ENCODE results near the gene CLN6.

Gene CLN6

GRCh38 chr15:68271854-68272471 is 42.4 kb upstream of the CLN6 start:
- Histone ChIP-seq H3K4me1 (ENCODE audit: insufficient read depth, low read length, poor library complexity, severe bottlenecking) (peaks cover 9% of the 10 kb centered on the region), H3K36me3 (ENCODE audit: insufficient read depth, low read length) (no peaks in the 10 kb centered on the region), H3F3A (ENCODE audit: low read depth) (no peaks in the 10 kb centered on the region; the same call in 1 of the 2 replicates), H2AFZ (ENCODE audit: low read length) (no peak overlapping the region), H3K9me2 (replicated peaks; ENCODE audit: low read depth, low read length) (no peaks in the 10 kb centered on the region), H3K9me3 (ENCODE audit: insufficient read depth, low read depth, low read length) (no peaks in the 10 kb centered on the region), H3K4me2 (ENCODE audit: low read depth, low read length, poor library complexity, severe bottlenecking) (no peak overlapping the region), H3K9ac (ENCODE audit: low read depth, low read length, poor library complexity, severe bottlenecking) (no peak overlapping the region), H3K27me3 (ENCODE audit: insufficient read depth, low read length, poor library complexity, severe bottlenecking) (no peaks in the 10 kb centered on the region), H4K20me1 (ENCODE audit: insufficient read depth, low read length, poor library complexity, severe bottlenecking) (no peaks in the 10 kb centered on the region), H3K79me2 (ENCODE audit: insufficient read depth, low read length) (no peaks in the 10 kb centered on the region), H3K4me3 (ENCODE audit: low read length, poor library complexity, severe bottlenecking) (no peak overlapping the region)
- TF ChIP-seq EZH2phosphoT487 (IDR thresholded peaks at IDR 0.05; ENCODE audit: borderline replicate concordance) = no peak
- TF ChIP-seq, protein P1, sequence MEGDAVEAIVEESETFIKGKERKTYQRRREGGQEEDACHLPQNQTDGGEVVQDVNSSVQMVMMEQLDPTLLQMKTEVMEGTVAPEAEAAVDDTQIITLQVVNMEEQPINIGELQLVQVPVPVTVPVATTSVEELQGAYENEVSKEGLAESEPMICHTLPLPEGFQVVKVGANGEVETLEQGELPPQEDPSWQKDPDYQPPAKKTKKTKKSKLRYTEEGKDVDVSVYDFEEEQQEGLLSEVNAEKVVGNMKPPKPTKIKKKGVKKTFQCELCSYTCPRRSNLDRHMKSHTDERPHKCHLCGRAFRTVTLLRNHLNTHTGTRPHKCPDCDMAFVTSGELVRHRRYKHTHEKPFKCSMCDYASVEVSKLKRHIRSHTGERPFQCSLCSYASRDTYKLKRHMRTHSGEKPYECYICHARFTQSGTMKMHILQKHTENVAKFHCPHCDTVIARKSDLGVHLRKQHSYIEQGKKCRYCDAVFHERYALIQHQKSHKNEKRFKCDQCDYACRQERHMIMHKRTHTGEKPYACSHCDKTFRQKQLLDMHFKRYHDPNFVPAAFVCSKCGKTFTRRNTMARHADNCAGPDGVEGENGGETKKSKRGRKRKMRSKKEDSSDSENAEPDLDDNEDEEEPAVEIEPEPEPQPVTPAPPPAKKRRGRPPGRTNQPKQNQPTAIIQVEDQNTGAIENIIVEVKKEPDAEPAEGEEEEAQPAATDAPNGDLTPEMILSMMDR (conservative IDR thresholded peaks at IDR 0.05; ENCODE audit: low read length) = no peak

- Histone ChIP-seq H2AFZ (ENCODE audit: low read length) (no peak overlapping the region), H3K4me3 (ENCODE audit: low read length, poor library complexity, severe bottlenecking) (no peak overlapping the region), H3K4me1 (ENCODE audit: insufficient read depth, low read length, poor library complexity, severe bottlenecking) (no peaks in the 10 kb centered on the region), H3K27me3 (ENCODE audit: insufficient read depth, low read length, poor library complexity, severe bottlenecking) (peaks cover 13% of the 10 kb centered on the region), H3F3A (ENCODE audit: low read depth) (no peaks in the 10 kb centered on the region; the same call in 1 of the 2 replicates), H3K9me3 (ENCODE audit: insufficient read depth, low read depth, low read length) (no peaks in the 10 kb centered on the region), H4K20me1 (ENCODE audit: insufficient read depth, low read length, poor library complexity, severe bottlenecking) (no peaks in the 10 kb centered on the region), H3K9me2 (replicated peaks; ENCODE audit: low read depth, low read length) (no peaks in the 10 kb centered on the region), H3K79me2 (ENCODE audit: insufficient read depth, low read length) (no peaks in the 10 kb centered on the region), H3K9ac (ENCODE audit: low read depth, low read length, poor library complexity, severe bottlenecking) (no peak overlapping the region), H3K4me2 (ENCODE audit: low read depth, low read length, poor library complexity, severe bottlenecking) (no peak overlapping the region), H3K36me3 (ENCODE audit: insufficient read depth, low read length) (no peaks in the 10 kb centered on the region)
- TF ChIP-seq EZH2phosphoT487 (IDR thresholded peaks at IDR 0.05; ENCODE audit: borderline replicate concordance) = no peak
- TF ChIP-seq, protein P1 (conservative IDR thresholded peaks at IDR 0.05; ENCODE audit: low read length) = no peak
Measured at GRCh38 chr15:68268405-68268804, 38.9 kb upstream of the CLN6 start.

- Histone ChIP-seq H3K36me3 (ENCODE audit: insufficient read depth, low read length) (no peaks in the 10 kb centered on the region), H4K20me1 (ENCODE audit: insufficient read depth, low read length, poor library complexity, severe bottlenecking) (no peaks in the 10 kb centered on the region), H3K79me2 (ENCODE audit: insufficient read depth, low read length) (no peaks in the 10 kb centered on the region), H3K9me2 (replicated peaks; ENCODE audit: low read depth, low read length) (no peaks in the 10 kb centered on the region), H3K9me3 (ENCODE audit: insufficient read depth, low read depth, low read length) (no peaks in the 10 kb centered on the region), H3F3A (ENCODE audit: low read depth) (no peaks in the 10 kb centered on the region), H3K27me3 (ENCODE audit: insufficient read depth, low read length, poor library complexity, severe bottlenecking) (peaks cover 13% of the 10 kb centered on the region), H3K4me3 (ENCODE audit: low read length, poor library complexity, severe bottlenecking) (no peak overlapping the region), H3K4me1 (ENCODE audit: insufficient read depth, low read length, poor library complexity, severe bottlenecking) (no peaks in the 10 kb centered on the region), H3K9ac (ENCODE audit: low read depth, low read length, poor library complexity, severe bottlenecking) (no peak overlapping the region), H3K4me2 (ENCODE audit: low read depth, low read length, poor library complexity, severe bottlenecking) (no peak overlapping the region), H2AFZ (ENCODE audit: low read length) (no peak overlapping the region)
- no peak for TF ChIP-seq EZH2phosphoT487 (IDR thresholded peaks at IDR 0.05; ENCODE audit: borderline replicate concordance)
- TF ChIP-seq, protein P1 (conservative IDR thresholded peaks at IDR 0.05; ENCODE audit: low read length) = no peak
Measured at GRCh38 chr15:68265674-68266073, 36.1 kb upstream of the CLN6 start.
